Dedifferentiated amniotic fluid mesenchymal stem cell (primary cell): Measurements from ENCODE around the gene TMEM203.
"Not testable (repeated sequence)": the region's sequence is repeated elsewhere in the genome, so short reads cannot be mapped to it uniquely, and the experiment has no call there.

Source experiments
- DNase-seq: peaks from one replicate; pipeline ENCODE4 v3.0.0-alpha.2; 2016; ENCODE audit errors: extremely low spot score

TMEM203 gene

GRCh38 chr9:137242269-137243203, 37.1 kb upstream of the TMEM203 start:
- DNase-seq: no peak

- peak; percentile 26 for DNase-seq
These were observed 36.2 kb upstream of the TMEM203 start for GRCh38 chr9:137241490-137242268.

GRCh38 chr9:137240841-137241489, 35.5 kb upstream of the TMEM203 start, which contains the start of gene TUBB4B:
Gene TUBB4B (plus strand): TSS chr9:137241287. CDS start chr9:137241361, 74 bp downstream.
- peak; percentile 100 for DNase-seq

- DNase-seq: peak; percentile 58
These were observed 34.9 kb upstream of the TMEM203 start for GRCh38 chr9:137240318-137240840.

GRCh38 chr9:137239541-137240200, 34.2 kb upstream of the TMEM203 start:
- not testable (repeated sequence) for DNase-seq

GRCh38 chr9:137237759-137238726, 32.6 kb upstream of the TMEM203 start:
- no peak for DNase-seq

GRCh38 chr9:137236936-137237421, 31.5 kb upstream of the TMEM203 start:
- DNase-seq: no peak

- DNase-seq: peak; percentile 58
These were observed 30.9 kb upstream of the TMEM203 start for GRCh38 chr9:137236238-137236935.

GRCh38 chr9:137235424-137236237, 30.2 kb upstream of the TMEM203 start:
- DNase-seq: no peak

GRCh38 chr9:137234758-137235423, 29.4 kb upstream of the TMEM203 start:
- no peak for DNase-seq

- DNase-seq: no peak
These were observed 28.7 kb upstream of the TMEM203 start for GRCh38 chr9:137234055-137234697.

GRCh38 chr9:137233143-137233980, 27.9 kb upstream of the TMEM203 start:
- DNase-seq: no peak

GRCh38 chr9:137232510-137232909, 27.1 kb upstream of the TMEM203 start:
- DNase-seq: no peak

GRCh38 chr9:137232101-137232500, 26.7 kb upstream of the TMEM203 start:
- DNase-seq: no peak

GRCh38 chr9:137231372-137232039, 26.1 kb upstream of the TMEM203 start:
- DNase-seq: no peak
